22Rv1 (cell line): ENCODE measurements around the gene PREP.

Source experiments
- CTCF ChIP-seq: fragments of 450-650 bp; IDR thresholded peaks from 2 replicates; pipeline ENCODE4 v1.5.1; 2017; ENCODE audit warnings: mild to moderate bottlenecking
- ZFX ChIP-seq: fragments of 450-650 bp; IDR thresholded peaks from 2 replicates; pipeline ENCODE4 v1.6.1; 2017; ENCODE audit warnings: antibody characterized with exemption, borderline replicate concordance

- TF ChIP-seq CTCF, result no peak
- no peak for TF ChIP-seq ZFX
Observed at GRCh38 chr6:105282631-105283585, 120.0 kb downstream of the PREP start.
